ENCODE measurements around the gene RPL19.

Gene RPL19

GRCh38 chr17:39252788-39253460 is 52.8 kb downstream of the RPL19 start:
- DNase-seq = no peak

Data from NCI-H2107 (cell line).